WI38 (cell line): ENCODE measurements around the gene ADGB.

Experiments
- H3K4me3 ChIP-seq: 2 replicates; pipeline ENCODE4 v1.5.1; 2011; ENCODE audit warnings: low read depth, mild to moderate bottlenecking, control low read depth, low read length
- TF ChIP-seq, protein P1 (sequence below): IDR thresholded peaks from 2 replicates; pipeline ENCODE4 v1.5.1; 2012; ENCODE audit warnings: low read depth, mild to moderate bottlenecking, control low read depth, low read length

The ADGB gene

DNA sequence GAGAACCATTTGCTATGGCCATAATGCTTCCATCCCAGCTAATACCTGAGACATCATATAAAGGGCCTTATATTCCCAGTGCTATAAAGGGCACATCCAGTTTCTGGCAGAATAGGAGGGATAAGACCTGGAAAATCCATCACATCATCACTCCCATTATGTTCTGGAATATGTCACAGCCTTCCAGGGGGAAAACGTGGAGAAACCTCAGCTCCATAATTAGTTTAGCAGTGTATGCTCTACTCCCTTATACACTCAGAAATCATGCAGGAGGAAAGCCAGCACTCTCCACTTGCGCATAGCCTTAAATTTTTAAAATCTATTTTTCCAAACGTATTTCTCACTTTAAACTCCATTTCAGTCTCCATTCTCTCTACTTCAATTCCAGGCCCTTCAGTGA lies 140.9 kb downstream of the ADGB start:
- TF ChIP-seq, protein P1, sequence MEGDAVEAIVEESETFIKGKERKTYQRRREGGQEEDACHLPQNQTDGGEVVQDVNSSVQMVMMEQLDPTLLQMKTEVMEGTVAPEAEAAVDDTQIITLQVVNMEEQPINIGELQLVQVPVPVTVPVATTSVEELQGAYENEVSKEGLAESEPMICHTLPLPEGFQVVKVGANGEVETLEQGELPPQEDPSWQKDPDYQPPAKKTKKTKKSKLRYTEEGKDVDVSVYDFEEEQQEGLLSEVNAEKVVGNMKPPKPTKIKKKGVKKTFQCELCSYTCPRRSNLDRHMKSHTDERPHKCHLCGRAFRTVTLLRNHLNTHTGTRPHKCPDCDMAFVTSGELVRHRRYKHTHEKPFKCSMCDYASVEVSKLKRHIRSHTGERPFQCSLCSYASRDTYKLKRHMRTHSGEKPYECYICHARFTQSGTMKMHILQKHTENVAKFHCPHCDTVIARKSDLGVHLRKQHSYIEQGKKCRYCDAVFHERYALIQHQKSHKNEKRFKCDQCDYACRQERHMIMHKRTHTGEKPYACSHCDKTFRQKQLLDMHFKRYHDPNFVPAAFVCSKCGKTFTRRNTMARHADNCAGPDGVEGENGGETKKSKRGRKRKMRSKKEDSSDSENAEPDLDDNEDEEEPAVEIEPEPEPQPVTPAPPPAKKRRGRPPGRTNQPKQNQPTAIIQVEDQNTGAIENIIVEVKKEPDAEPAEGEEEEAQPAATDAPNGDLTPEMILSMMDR = no peak
- no peak overlapping the region for H3K4me3 ChIP-seq

DNA sequence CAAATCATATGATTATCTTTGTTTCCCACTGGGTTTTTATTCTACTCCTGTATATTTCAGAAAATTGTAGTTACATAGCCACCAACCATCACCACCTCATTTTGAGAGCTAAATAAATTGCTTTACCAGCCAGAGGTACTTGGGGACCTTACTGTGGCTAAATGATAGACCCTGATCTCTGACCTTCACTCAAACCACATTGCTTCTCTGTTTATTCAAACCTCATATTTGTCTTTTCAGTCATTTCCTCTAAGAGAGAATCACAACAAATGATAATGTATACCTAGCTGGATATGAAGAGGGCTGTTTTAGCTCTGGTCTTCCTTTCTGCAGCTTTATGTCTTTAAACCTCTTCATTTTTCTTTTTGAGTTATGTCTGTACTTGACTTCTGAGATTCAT lies 142.8 kb downstream of the ADGB start:
- H3K4me3 ChIP-seq = no peak overlapping the region
- TF ChIP-seq, protein P1 = no peak

DNA sequence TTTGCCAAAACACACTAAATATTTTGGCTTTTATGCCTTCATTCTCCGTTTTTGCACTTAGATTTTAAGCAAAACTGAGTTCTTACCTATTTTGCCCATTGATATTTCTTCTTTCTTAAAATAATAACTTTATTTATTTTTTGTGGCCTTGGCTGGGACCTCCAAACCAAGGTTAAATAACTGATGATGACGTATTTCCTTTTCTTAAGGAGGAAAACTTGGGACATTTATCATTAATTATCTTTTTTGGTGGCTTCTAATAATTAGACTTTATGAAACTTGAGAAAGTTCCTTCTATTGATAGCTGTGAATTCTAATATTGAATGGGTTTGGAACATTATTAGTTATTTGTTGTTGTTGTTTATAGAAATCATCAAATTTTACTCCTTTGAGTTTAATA lies 154.5 kb downstream of the ADGB start:
- H3K4me3 ChIP-seq = no peak overlapping the region
- TF ChIP-seq, protein P1 = no peak

DNA sequence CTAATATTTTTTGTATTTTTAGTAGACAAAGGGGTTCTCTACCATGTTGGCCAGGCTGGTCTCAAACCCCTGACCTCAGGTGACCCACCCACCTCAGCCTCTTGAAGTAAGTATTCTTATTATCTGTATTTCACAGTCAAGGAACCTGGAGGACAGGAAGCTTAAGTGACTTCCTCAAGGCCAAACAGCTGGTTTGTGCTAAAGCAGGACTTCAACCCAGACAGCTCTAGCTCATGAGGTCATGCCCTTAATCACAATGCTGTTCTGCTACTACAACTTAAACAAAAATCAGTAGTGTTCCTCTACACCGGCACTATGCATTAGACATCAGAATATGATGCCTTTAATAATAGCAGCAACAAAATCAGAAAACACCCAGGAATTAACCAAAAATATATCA lies 168.9 kb downstream of the ADGB start:
- H3K4me3 ChIP-seq = no peak overlapping the region
- TF ChIP-seq, protein P1 = no peak

DNA sequence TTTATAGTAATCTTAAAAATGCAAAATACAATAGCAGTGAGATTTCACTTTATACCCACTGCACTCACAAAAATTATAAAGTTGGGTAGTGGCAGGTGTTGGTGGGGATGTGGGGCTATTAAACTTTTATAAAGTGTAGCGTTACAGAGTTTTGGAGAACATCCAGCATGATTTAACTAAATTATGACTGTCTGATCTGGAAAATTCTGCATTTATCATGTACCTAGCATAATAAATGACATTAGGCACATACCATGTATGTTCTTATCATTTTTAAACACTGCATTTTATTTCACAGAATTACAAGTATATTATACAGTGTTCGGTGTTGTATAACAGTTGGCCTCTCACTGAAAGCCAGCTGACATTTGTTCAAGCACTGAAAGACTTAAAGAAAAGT lies 169.9 kb downstream of the ADGB start:
- TF ChIP-seq, protein P1 = no peak

DNA sequence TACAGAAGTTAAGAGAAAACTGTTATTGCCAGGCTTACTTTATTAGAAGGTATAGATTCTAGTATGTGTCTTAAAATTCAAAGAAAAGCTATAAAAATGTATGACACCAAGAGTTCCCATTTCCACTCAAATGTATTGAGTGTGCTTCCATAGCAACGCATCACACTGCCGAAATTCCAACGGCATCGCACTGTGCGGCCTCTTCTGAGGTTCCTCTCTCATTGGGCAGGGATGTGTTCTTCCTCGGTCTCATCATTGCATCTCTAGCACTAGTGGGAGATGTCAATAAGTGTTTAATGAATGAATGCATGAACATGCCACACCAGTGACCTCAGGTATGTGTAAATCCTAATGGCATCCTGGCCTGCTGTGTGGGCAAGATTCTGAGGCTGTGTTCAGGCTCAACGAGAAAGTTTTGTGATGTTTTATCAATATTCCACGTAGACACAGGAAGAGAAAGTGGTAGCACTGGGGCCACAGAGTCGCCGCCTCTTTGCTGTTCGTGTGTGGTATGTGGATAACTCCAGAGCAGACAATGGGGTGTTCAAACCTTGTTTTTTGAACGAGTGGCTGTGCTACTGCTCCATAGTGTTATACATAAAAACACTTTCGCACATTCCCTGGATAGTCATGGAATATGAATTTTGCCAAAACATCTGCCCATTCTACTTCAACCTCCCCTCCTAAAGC lies 171.6 kb downstream of the ADGB start:
- H3K4me3 ChIP-seq = no peak overlapping the region
- TF ChIP-seq, protein P1 = no peak

More for the DNA sequence above, 169.9 kb downstream of the ADGB start:
- H3K4me3 ChIP-seq = no peak overlapping the region

DNA sequence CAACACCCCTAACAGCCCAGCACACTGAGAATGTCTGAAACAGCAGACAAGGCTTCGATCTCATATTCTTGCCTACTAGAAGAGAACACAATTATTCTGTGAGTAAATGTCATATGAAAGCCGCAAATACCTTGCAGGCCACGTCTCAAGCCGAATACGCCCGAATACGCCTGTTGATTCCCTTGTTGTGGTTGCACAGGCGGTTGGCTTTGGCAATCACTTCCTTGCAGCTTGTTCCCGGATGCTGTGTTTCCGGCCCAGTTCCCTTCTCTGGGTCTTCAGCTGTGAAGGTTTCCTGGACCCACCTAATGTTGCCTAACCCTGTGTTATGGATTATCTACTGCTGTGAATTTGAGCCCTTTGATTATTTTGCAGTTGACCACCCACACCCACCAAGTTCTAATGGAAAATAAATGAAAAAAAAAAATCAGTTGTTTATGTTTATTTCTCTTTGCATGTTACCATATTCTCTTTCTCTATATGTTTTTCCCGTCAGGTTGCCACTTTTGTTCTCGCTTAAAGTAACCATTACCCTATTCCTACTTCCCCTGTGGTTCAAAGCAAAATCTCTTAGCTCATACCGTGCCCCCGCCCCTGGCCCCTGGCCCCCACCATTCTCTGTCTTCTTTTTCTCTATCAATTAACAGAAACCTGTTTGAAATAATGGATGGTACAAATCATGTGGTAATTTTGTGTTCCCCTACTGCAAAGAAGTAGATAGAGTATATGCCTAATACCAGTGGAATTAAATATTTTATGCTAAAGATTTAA lies 172.4 kb downstream of the ADGB start:
- no peak overlapping the region for H3K4me3 ChIP-seq
- TF ChIP-seq, protein P1 = no peak
